ENCODE measurements around the gene HOXA1.

- no peak for TF ChIP-seq CTCF (IDR thresholded peaks at IDR 0.05; ENCODE audit: borderline replicate concordance, extremely low read depth, low read length, poor library complexity, severe bottlenecking)
- no peak for TF ChIP-seq EZH2 (IDR thresholded peaks at IDR 0.05; ENCODE audit: borderline replicate concordance, low read depth, low read length, severe bottlenecking)
Observed at GRCh38 chr7:27046854-27047549, 48.8 kb downstream of the HOXA1 start.

Measured in DND-41 (cell line).